H9 (cell line): ENCODE results near the gene STAMBPL1. TPM values are rescaled to one million over a fixed set of nuclear protein-coding genes. Genes with fewer than 3 reads are reported as not detected.

Experiments
- DNase-seq: peaks from one replicate; pipeline ENCODE4 v3.0.0-alpha.2; 2017
- H2AFZ ChIP-seq: one replicate; pipeline ENCODE4 v1.6.1; 2013; ENCODE audit warnings: mild to moderate bottlenecking, low read length, control low read depth, moderate library complexity
- H2AK5ac ChIP-seq: 2 replicates; pipeline ENCODE4 v1.6.1; 2013; ENCODE audit warnings: low read length, control low read depth, mixed read lengths; ENCODE audit not compliant: insufficient read length
- H2BK120ac ChIP-seq: one replicate; pipeline ENCODE4 v1.6.1; 2013; ENCODE audit warnings: low read depth, mild to moderate bottlenecking, low read length, control low read depth, inconsistent platforms; ENCODE audit not compliant: poor library complexity, severe bottlenecking
- H2BK12ac ChIP-seq: 2 replicates; pipeline ENCODE4 v1.6.1; 2013; ENCODE audit warnings: low read length, control low read depth, mixed read lengths, low read depth; ENCODE audit not compliant: insufficient read length
- H2BK15ac ChIP-seq: 2 replicates; pipeline ENCODE4 v1.6.1; 2013; ENCODE audit warnings: low read depth, low read length, control low read depth
- H2BK20ac ChIP-seq: one replicate; pipeline ENCODE4 v1.6.1; 2013; ENCODE audit warnings: low read depth, mild to moderate bottlenecking, low read length, control low read depth, inconsistent platforms; ENCODE audit not compliant: poor library complexity, severe bottlenecking
- H2BK5ac ChIP-seq: 2 replicates; pipeline ENCODE4 v1.6.1; 2013; ENCODE audit warnings: low read length, control low read depth, mixed read lengths; ENCODE audit not compliant: insufficient read length
- H3K14ac ChIP-seq: 2 replicates; pipeline ENCODE4 v1.6.1; 2013; ENCODE audit warnings: low read length, control low read depth; ENCODE audit not compliant: insufficient read depth
- H3K18ac ChIP-seq: 2 replicates; pipeline ENCODE4 v1.6.1; 2013; ENCODE audit warnings: low read depth, mild to moderate bottlenecking, mixed read lengths, low read length, control low read depth; ENCODE audit not compliant: insufficient read length
- H3K23ac ChIP-seq: 2 replicates; pipeline ENCODE4 v1.6.1; 2013; ENCODE audit warnings: low read length, control low read depth, mixed read lengths, low read depth; ENCODE audit not compliant: insufficient read length
- H3K23me2 ChIP-seq: 2 replicates; pipeline ENCODE4 v1.6.1; 2013; ENCODE audit warnings: low read depth, mild to moderate bottlenecking, mixed read lengths, low read length, control low read depth; ENCODE audit not compliant: insufficient read length, poor library complexity, severe bottlenecking
- H3K27ac ChIP-seq: 2 replicates; pipeline ENCODE4 v1.5.1; 2013; ENCODE audit warnings: low read length, control low read depth, mixed read lengths, low read depth; ENCODE audit not compliant: insufficient read length
- H3K27me3 ChIP-seq: 2 replicates; pipeline ENCODE4 v1.6.1; 2013; ENCODE audit warnings: low read length, control low read depth, inconsistent platforms; ENCODE audit not compliant: insufficient read depth
- H3K4ac ChIP-seq: 2 replicates; pipeline ENCODE4 v1.6.1; 2013; ENCODE audit warnings: low read depth, mild to moderate bottlenecking, control low read depth, inconsistent platforms, low read length, moderate library complexity
- H3K4me1 ChIP-seq: 2 replicates; pipeline ENCODE4 v1.6.1; 2013; ENCODE audit warnings: low read length, control low read depth, inconsistent platforms; ENCODE audit not compliant: insufficient read depth
- H3K4me2 ChIP-seq: 2 replicates; pipeline ENCODE4 v1.6.1; 2013; ENCODE audit warnings: low read length, control low read depth, mixed read lengths; ENCODE audit not compliant: insufficient read length, insufficient read depth
- H3K56ac ChIP-seq: 2 replicates; pipeline ENCODE4 v1.6.1; 2013; ENCODE audit warnings: low read depth, mild to moderate bottlenecking, mixed read lengths, low read length, control low read depth; ENCODE audit not compliant: insufficient read length
- H3K79me1 ChIP-seq: 2 replicates; pipeline ENCODE4 v1.6.1; 2013; ENCODE audit warnings: low read depth, mild to moderate bottlenecking, moderate library complexity, low read length, control low read depth, inconsistent platforms; ENCODE audit not compliant: insufficient read depth, poor library complexity, severe bottlenecking
- H3K79me2 ChIP-seq: 2 replicates; pipeline ENCODE4 v1.6.1; 2013; ENCODE audit warnings: low read length, control low read depth, inconsistent platforms; ENCODE audit not compliant: insufficient read depth
- H3K9ac ChIP-seq: 2 replicates; pipeline ENCODE4 v1.6.1; 2013; ENCODE audit warnings: low read length, control low read depth, mixed read lengths; ENCODE audit not compliant: insufficient read length; ENCODE audit errors: extremely low read depth
- H3K9me3 ChIP-seq: one replicate; pipeline ENCODE4 v1.6.1; 2013; ENCODE audit warnings: low read depth, low read length, inconsistent platforms; ENCODE audit not compliant: control insufficient read depth
- H3T11ph ChIP-seq: one replicate; pipeline ENCODE4 v1.6.1; 2013; ENCODE audit warnings: mild to moderate bottlenecking, low read length, control low read depth, inconsistent platforms
- H4K20me1 ChIP-seq: one replicate; pipeline ENCODE4 v1.6.1; 2013; ENCODE audit not compliant: control insufficient read depth, insufficient read length, insufficient read depth
- H4K5ac ChIP-seq: 2 replicates; pipeline ENCODE4 v1.6.1; 2013; ENCODE audit warnings: low read depth, mild to moderate bottlenecking, mixed read lengths, low read length, control low read depth; ENCODE audit not compliant: insufficient read length
- H4K8ac ChIP-seq: replicated peaks from 2 replicates; pipeline ENCODE4 v1.6.1; 2013; ENCODE audit warnings: low read length, control low read depth, mixed read lengths, low read depth; ENCODE audit not compliant: insufficient read length
- H4K91ac ChIP-seq: 2 replicates; pipeline ENCODE4 v1.6.1; 2013; ENCODE audit warnings: low read depth, mild to moderate bottlenecking, moderate library complexity, mixed read lengths, low read length, control low read depth; ENCODE audit not compliant: insufficient read length
- H3K27ac Mint-ChIP-seq, 3 experiments: 2 replicates in 2 of 3; 3 replicates in 1 of 3; pipeline ENCODE4 v1.8.0; 2020 to 2021; ENCODE audit warnings: mixed read lengths in 3 of 3, mild to moderate bottlenecking in 1 of 3, moderate library complexity in 1 of 3
- H3K27me3 Mint-ChIP-seq: 2 replicates; pipeline ENCODE4 v1.8.0; 2021; ENCODE audit warnings: low read depth, mild to moderate bottlenecking, moderate library complexity, mixed read lengths
- H3K36me3 Mint-ChIP-seq, 3 experiments: 2 replicates in 2 of 3; 3 replicates in 1 of 3; pipeline ENCODE4 v1.8.0; 2020 to 2021; ENCODE audit warnings: low read depth in 3 of 3, mixed read lengths in 3 of 3; ENCODE audit not compliant: insufficient read depth in 1 of 3
- H3K4me1 Mint-ChIP-seq, 2 experiments: 2 replicates each; pipeline ENCODE4 v1.8.0; 2020; ENCODE audit warnings: mixed read lengths in 2 of 2
- H3K4me3 Mint-ChIP-seq, 2 experiments: 2 replicates in 1 of 2; 3 replicates in 1 of 2; pipeline ENCODE4 v1.8.0; 2020 to 2021; ENCODE audit warnings: mild to moderate bottlenecking in 2 of 2, mixed read lengths in 2 of 2, moderate library complexity in 1 of 2
- H3K9me3 Mint-ChIP-seq, 2 experiments: 2 replicates in 1 of 2; 3 replicates in 1 of 2; pipeline ENCODE4 v1.8.0; 2020; ENCODE audit warnings: mild to moderate bottlenecking in 2 of 2, mixed read lengths in 2 of 2, moderate library complexity in 1 of 2
- whole genome bisulfite sequencing: extraction: QIAGEN DNeasy Blood & Tissue Kit; methylation state at CpG from one replicate; pipeline ENCODE4 v1.1.7; 2013; ENCODE audit warnings: missing lambda C conversion rate, low lambda C conversion rate, mixed read lengths; ENCODE audit not compliant: insufficient read length; ENCODE audit errors: extremely low coverage; 5-methylcytosine and 5-hydroxymethylcytosine counted together
- total RNA-seq: library from RNA; stranded (reverse); gene quantifications from 2 replicates; pipeline ENCODE4 v1.2.1, GENCODE V29; 2021
- TF ChIP-seq, protein P1 (sequence below): fragments of 200-600 bp; sonication (generic); conservative IDR thresholded peaks from 3 replicates; pipeline ENCODE4 v1.8.0; 2021; ENCODE audit warnings: antibody characterized with exemption, mild to moderate bottlenecking

Gene STAMBPL1
- total RNA-seq, 1 experiment from 2014 or later = 3.2 TPM

GRCh38 chr10:88949912-88950837 is 70.1 kb downstream of the STAMBPL1 start:
- no peaks in the 10 kb centered on the region for H3K27me3 Mint-ChIP-seq
- H3K9me3 Mint-ChIP-seq = no peaks in the 10 kb centered on the region
- no peak overlapping the region for H2BK20ac ChIP-seq
- H3K27ac Mint-ChIP-seq = no peak overlapping the region; a peak in 1 of 7 replicates
- no peak overlapping the region for H4K5ac ChIP-seq
- DNase-seq = no peak
- H3T11ph ChIP-seq = no peak overlapping the region
- no peaks in the 10 kb centered on the region for H3K9me3 ChIP-seq
- no peak overlapping the region for H2BK15ac ChIP-seq
- H4K91ac ChIP-seq = no peak overlapping the region
- no peak overlapping the region for H2AK5ac ChIP-seq
- no peak overlapping the region for H2BK5ac ChIP-seq
- no peak overlapping the region for H3K9ac ChIP-seq
- peaks cover 15 to 17% of the 10 kb centered on the region in 2 experiments for H3K4me1 Mint-ChIP-seq
- no peaks in the 10 kb centered on the region for H3K27me3 ChIP-seq
- no peaks in the 10 kb centered on the region for H3K23me2 ChIP-seq
- no peaks in the 10 kb centered on the region for H3K79me1 ChIP-seq
- no peak overlapping the region for H3K4me3 Mint-ChIP-seq
- no peak overlapping the region for H2BK120ac ChIP-seq
- TF ChIP-seq, protein P1, sequence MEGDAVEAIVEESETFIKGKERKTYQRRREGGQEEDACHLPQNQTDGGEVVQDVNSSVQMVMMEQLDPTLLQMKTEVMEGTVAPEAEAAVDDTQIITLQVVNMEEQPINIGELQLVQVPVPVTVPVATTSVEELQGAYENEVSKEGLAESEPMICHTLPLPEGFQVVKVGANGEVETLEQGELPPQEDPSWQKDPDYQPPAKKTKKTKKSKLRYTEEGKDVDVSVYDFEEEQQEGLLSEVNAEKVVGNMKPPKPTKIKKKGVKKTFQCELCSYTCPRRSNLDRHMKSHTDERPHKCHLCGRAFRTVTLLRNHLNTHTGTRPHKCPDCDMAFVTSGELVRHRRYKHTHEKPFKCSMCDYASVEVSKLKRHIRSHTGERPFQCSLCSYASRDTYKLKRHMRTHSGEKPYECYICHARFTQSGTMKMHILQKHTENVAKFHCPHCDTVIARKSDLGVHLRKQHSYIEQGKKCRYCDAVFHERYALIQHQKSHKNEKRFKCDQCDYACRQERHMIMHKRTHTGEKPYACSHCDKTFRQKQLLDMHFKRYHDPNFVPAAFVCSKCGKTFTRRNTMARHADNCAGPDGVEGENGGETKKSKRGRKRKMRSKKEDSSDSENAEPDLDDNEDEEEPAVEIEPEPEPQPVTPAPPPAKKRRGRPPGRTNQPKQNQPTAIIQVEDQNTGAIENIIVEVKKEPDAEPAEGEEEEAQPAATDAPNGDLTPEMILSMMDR = no peak
- H4K20me1 ChIP-seq = no peaks in the 10 kb centered on the region
- H2AFZ ChIP-seq = no peak overlapping the region
- no peak overlapping the region for H3K27ac ChIP-seq
- H3K4me1 ChIP-seq = peaks cover 3% of the 10 kb centered on the region; the same call in 1 of the 2 replicates
- no peak overlapping the region for H3K4me2 ChIP-seq
- H3K4ac ChIP-seq = no peak overlapping the region
- H2BK12ac ChIP-seq = no peak overlapping the region
- H3K23ac ChIP-seq = no peak overlapping the region
- H3K14ac ChIP-seq = no peak overlapping the region
- H3K36me3 Mint-ChIP-seq = no peaks in the 10 kb centered on the region
- H3K18ac ChIP-seq = no peak overlapping the region
- no peak overlapping the region for H3K56ac ChIP-seq
- H4K8ac ChIP-seq = no peak overlapping the region
- no peaks in the 10 kb centered on the region for H3K79me2 ChIP-seq
- WGBS = no CpG with 5 or more reads among the region's 3 CpGs
